ENCODE data around the gene ADM5.

GRCh38 chr19:49690656-49691242, 1.4 kb downstream of the ADM5 start, which contains the start of gene CPT1C:
- TF ChIP-seq POLR2A (IDR thresholded peaks at IDR 0.05) (peak in 2 of 3 donors; percentile 70 to 72), CTCF (IDR thresholded peaks at IDR 0.05) (no peak)
